HG03571 (cell line): Measurements from ENCODE around the gene SERPINE3.

Source experiments
- ATAC-seq: cut with Tn5 transposase; IDR thresholded peaks from one replicate; pipeline ENCODE4 v1.9.1; 2021; ENCODE audit not compliant: unreplicated experiment

SERPINE3 gene

DNA sequence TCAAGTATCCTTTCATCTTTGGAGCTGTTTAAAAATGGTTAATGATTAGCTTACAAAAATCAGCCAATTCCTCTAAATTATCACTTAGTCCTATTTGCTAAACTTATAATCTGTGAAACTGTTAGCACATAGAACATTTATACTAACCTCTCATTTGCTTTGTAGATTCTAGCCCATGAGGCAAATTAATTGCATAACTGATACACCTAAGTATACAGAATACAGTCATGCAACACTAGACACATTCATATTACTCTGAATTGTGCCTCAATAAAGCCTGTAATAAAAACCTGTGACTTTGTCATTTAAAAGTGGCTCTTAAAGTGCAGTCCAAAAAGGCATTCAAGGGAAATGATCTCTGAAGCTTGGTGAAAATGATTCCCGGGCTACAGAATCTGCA is 21.0 kb downstream of the SERPINE3 start:
- no peak for ATAC-seq

DNA sequence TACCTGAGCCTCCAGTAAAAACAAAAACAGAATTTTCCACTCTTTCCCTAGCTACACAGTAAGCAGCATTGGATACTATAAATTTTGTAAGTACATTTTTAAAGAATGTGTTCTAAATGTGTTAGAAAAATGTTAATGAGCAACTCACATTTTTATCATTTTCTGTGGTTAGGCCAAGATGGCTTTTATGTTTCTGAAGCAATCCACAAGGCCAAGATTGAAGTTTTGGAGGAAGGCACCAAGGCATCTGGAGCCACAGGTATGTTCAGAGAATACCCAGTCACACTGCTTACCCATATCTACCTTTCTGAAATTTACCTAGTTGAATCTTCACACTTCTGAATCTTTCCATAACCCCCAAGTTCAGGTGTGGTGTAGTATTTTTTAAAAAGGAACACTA is 21.6 kb downstream of the SERPINE3 start:
- ATAC-seq, result no peak

DNA sequence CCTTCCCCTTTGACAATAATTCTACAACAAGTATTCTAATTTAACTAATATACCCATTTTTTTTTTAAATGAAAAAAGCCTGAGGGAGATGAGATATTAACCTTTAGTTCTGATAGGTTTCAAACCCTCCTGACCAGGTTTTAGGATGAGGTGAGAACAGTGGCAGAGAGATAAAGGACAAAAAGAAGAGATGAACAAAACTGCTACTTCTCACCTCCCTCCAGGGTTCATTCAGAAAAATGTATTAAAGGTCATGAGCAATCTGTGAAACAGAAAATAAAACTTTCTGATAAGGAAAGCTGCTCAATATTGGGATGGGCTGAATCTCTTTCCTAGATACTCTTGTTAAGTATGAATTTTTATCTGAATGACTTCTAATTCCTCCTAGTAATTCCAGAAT is 24.1 kb downstream of the SERPINE3 start:
- no peak for ATAC-seq

DNA sequence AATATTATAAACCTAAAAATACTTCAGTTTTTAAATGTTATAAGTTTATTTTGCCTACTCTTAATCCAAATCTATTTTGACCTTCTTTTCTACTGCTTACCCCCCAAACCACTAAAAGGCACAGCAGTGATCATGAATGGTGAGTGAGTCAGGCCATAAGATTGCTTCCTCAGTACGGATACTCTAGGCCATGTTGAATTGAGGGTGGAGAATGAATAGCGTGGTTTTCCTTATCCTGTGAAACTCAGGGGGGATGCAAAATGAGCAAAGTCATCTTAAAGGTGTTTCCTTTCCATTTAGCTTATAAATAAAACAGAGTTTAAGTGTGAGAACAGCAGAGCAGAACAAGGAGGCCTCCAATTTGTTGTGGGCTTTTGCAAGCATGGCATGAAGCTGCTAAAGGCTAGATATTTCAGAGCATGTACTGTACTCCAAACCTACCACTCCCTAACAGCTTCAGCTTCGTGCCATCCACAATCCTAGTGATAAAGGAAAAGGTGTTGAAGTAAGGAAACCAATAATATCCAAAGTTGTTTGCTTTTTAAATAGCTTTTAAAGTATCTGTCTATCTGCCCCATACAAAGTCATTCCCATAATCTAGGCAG is 25.0 kb downstream of the SERPINE3 start:
- ATAC-seq, result no peak

DNA sequence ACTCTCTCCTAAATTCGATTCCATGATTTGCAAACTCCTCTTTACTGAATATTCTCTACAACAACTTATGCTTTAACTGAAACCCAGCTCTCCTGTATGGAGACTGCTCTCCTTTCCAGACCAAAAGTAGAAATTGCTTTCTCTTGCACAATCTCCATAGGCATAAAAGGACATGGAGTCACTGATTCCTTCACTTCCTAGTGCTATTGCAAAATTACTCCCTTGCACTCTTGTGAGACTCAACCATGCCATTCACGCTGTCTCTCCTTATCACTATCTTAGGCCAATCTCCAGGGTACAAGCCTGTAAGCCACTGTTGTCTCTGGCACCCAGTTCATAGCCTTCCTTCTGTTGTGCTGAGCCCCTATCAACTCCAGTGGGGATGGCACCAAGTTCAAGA is 30.6 kb downstream of the SERPINE3 start:
- no peak for ATAC-seq

DNA sequence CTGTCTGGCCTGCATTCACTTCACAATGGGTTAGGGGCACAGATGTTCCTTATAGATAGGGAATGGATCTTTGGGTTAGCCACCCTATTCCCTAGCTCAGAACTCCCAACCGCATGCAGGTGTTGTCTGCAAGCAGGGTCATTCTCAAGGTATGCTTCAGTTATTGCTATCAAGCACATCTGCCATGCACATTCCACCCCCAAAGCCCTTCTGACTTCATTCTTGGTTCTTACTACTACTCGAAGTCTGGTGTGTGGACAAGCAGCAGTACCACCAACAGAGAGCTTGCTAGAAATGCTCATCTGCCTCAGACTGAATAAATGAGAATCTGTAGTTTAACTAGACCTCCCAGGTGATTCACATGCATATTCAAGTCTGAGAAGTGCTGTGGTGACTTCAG is 31.3 kb downstream of the SERPINE3 start:
- no peak for ATAC-seq

DNA sequence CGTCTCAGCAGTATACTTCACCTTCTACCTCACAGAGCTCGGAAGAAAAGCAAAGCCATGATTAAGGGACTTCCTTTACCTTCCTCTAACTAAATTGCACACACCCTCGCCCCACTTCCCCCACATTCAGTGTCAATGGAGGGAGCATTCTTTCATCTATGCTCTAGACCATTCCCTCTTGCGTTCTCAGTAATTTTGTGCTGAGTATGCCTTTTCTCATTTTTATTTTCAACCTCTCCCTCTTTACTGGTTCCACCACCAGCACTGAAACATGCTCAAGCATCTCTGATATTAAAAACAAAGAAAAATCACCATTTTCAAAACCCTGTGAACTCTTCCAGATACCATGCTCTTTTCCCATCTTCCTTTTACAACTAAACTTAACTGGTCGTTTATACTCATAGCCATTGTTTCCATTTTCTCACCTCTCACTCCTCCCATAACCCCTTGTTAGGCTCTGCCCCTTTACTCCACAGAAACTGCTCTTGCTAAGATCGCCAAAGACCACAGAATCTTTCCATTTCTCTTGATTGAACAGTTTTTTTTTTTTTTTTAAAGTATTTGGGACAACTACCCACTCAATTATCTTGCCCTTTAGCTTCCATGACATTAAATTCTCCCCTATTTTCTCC is 32.4 kb downstream of the SERPINE3 start:
- ATAC-seq, result no peak

DNA sequence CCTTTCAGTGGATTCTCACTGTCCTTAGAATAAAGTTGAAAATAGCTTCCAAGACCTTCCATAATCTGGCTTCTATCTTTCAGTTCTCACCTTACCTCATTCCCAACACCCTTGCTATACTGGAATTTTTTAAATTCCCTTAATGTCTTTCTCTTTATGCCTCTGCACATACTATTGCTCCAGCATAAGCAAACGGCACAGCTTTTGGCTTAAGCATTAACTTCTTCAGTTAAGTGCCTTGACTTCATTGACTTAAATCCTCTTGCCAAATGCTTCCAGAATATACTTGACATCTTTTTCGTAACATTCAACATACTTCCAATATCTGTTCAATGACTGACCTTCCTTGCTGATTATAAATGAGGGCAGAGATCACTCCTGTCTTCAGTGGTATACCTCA is 34.0 kb downstream of the SERPINE3 start:
- ATAC-seq, result no peak

DNA sequence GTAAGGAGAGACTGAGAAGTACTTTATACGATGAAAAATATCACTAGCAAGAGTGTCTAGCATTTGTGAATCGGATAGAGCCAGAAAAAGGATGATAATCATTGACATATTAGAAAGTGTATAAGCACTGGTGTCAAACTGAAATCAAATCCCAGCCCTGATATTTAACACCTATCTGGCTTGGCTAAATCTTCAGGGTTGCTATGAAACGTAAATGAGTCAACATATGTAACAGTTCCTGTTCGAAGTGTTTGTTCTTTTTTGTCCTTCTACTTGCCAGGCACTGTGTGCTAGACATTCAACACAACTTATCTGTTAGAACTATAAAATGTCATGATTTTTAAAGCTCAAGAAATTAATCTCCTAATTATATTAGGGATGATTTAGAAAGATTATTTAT is 40.8 kb downstream of the SERPINE3 start:
- no peak for ATAC-seq

DNA sequence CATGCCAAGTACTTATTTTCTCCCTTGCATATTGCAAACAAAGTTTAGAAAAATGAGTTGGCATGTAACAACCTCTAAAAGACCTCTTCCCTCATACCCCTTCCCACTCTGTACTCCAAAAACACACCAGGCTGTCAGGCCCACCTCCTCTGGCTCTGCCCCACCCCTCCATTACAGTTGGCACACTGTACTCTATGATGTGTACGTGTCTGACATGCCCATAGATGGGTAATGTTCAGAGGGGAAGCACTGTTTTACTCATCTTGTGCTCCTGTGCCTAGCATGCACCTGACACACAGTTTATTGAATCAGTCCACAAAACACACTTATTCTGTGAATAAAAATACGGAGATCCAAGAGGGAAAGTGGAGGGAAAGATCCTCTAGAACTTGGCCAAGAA is 45.6 kb downstream of the SERPINE3 start:
- no peak for ATAC-seq

DNA sequence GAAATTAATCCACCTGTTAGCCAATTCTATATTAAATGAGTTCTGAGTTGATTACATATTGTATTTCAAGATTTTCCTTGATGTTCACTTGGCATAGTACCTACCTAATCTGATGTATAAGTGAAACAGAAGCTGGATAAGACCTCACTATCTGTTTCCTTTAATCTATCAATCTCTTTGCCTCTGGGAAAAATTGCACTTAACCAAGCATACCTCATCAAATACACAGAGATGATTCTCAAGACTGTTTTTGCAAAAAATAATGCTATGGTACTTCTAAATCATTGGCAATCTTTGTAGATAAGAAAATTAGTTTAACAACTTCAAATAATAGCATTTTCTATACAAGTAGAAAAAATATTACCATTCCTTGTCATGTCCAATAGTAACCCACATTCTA is 55.2 kb downstream of the SERPINE3 start:
- ATAC-seq, result no peak

DNA sequence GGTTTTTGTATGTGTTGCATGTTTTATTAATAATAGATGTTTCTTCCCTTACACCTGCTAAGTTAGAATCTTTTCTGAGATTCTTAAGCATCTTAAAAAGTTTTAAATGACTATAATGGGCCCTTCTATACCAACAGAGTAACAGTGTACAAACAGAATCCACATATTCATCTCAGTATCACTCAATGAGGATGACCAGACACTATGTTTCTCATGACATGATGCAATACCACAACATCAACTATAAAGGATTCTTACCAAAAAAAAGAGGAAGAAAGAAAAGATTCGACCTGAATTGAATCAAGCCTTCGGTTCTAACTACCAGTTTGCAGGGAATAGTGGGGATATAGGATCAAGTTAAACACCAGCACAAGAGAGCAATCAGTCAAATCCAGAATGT is 56.9 kb downstream of the SERPINE3 start:
- peak; percentile 60 for ATAC-seq

DNA sequence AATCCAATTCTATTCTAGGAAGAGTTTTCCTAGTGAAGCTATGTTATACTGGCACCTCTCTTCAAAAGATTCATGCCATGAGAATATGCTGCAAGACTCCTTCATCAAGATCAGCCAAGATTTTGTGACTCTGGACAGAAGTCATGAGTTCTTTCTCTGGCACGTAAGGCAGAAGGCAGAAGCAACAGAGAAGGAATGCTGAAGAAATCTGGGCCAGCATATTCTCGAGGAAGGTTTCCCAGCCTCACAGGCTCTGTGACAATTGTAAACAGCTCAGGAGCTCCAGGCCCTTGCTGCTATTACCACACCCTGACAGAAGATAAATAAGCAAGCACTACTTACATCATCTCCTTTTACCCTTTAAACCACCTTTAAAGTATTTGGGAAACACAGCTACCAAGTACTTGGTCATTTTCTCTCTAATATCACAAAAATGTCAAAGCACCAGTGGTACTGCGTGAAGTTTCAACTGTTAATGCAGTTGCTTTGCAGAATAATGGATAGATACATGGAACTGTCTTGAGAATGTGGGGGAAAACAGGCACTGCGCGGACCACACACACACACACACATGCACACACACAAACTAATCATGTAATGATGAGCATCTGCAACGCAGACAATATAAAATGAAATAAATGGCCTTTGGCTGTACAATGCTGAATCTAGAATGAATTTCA is 57.9 kb downstream of the SERPINE3 start:
- no peak for ATAC-seq

DNA sequence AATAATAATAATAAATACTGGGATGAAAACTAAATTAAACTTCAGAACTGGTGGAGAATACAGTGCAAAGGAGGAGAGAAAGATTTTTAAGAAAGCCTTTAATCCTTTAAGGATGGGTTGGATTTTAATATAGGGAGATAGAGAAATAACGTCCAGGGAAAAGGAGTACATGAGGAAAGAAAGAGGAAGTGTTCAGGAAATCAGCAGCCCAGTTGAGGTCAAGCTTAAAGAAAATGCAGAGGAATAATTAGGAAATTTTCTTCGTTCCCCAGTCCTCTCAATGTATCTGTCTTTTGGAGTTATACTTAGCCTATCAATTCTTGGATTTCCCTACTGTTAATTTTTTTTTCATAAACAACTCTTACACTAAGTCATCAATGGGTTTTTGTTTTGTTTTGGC is 65.7 kb downstream of the SERPINE3 start:
- no peak for ATAC-seq

DNA sequence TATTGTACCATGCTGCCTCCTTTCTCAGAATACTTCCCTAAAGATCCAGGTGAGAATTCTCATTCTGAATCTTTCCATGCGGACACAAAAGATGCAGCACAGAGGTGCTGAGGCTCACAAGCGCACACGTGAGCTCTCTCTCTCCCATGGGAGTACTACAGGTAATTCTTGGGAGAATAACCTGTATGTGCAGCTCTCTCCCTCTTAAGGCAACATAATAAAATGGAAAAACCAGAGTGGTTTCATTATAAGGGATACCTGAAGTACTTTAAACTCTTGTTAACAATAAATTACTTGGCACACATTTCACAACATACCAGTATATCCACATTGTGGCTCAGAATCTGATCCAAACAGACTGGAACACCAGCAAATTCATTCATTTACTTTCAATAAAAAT is 72.9 kb downstream of the SERPINE3 start:
- ATAC-seq, result no peak
